Activated CD8-positive, alpha-beta memory T cell treated with anti-CD3 and anti-CD28 coated beads, Interleukin-2, amount 50 U/mL, for 4 hours (primary cell): ENCODE measurements around the gene GGN.
"Not testable (repeated sequence)": the region's sequence is repeated elsewhere in the genome, so short reads cannot be mapped to it uniquely, and the experiment has no call there.

Experiments used
- DNase-seq: peaks from one replicate; pipeline ENCODE4 v3.0.0-alpha.2; 2020

The GGN gene

GRCh38 chr19:38386300-38386970, 1.4 kb downstream of the GGN start:
- no peak for DNase-seq

- DNase-seq, result no peak
These were observed 2.0 kb downstream of the GGN start for GRCh38 chr19:38385804-38386257.

- no peak for DNase-seq
These were observed 2.6 kb downstream of the GGN start for GRCh38 chr19:38385057-38385803.

GRCh38 chr19:38384209-38385027, 3.4 kb downstream of the GGN start:
- no peak for DNase-seq

- no peak for DNase-seq
These were observed 4.1 kb downstream of the GGN start for GRCh38 chr19:38383743-38384142.

GRCh38 chr19:38383184-38383583, 4.7 kb downstream of the GGN start:
- no peak for DNase-seq

GRCh38 chr19:38381138-38381537, 6.7 kb downstream of the GGN start:
- no peak for DNase-seq

GRCh38 chr19:38378866-38379265, 9.0 kb downstream of the GGN start:
- no peak for DNase-seq

GRCh38 chr19:38377052-38377451, 10.8 kb downstream of the GGN start:
- DNase-seq, result no peak

GRCh38 chr19:38376576-38376975, 11.3 kb downstream of the GGN start:
- DNase-seq, result no peak

GRCh38 chr19:38375748-38376147, 12.1 kb downstream of the GGN start:
- no peak for DNase-seq

GRCh38 chr19:38375098-38375493, 12.7 kb downstream of the GGN start:
- no peak for DNase-seq

- DNase-seq, result peak; percentile 97
These were observed 13.3 kb downstream of the GGN start, which contains the start of gene PSMD8 for GRCh38 chr19:38374332-38375097. Gene PSMD8, plus strand, starts transcription at chr19:38374571. Its CDS starts 31 bp downstream, at chr19:38374602.

GRCh38 chr19:38373907-38374331, 13.9 kb downstream of the GGN start:
- DNase-seq, result no peak

- DNase-seq, result no peak
These were observed 16.8 kb downstream of the GGN start for GRCh38 chr19:38371081-38371480.

- no peak for DNase-seq
These were observed 17.5 kb downstream of the GGN start for GRCh38 chr19:38370299-38370698.

GRCh38 chr19:38369584-38369983, 18.2 kb downstream of the GGN start:
- no peak for DNase-seq

GRCh38 chr19:38367041-38367440, 20.8 kb downstream of the GGN start:
- DNase-seq, result no peak

GRCh38 chr19:38362946-38363688, 24.7 kb downstream of the GGN start:
- DNase-seq, result not testable (repeated sequence)

- DNase-seq, result peak; percentile 61
These were observed 25.5 kb downstream of the GGN start for GRCh38 chr19:38362076-38362945.

- peak; percentile 50 for DNase-seq
These were observed 26.2 kb downstream of the GGN start for GRCh38 chr19:38361633-38362075.
